Subcutaneous abdominal adipose tissue (tissue), 5 donors: ENCODE measurements around the gene RHOV.

ENCODE experiments used
- H3K27ac ChIP-seq: one replicate; pipeline ENCODE4 v1.7.0; 2013; ENCODE audit warnings: low read depth, mild to moderate bottlenecking, inconsistent platforms, low read length, moderate library complexity
- H3K27me3 ChIP-seq, 5 donors: one replicate each; pipeline ENCODE4 v1.7.0; 2013; ENCODE audit warnings: low read length in 5 of 5, inconsistent platforms in 1 of 5; ENCODE audit not compliant: control insufficient read depth in 5 of 5, insufficient read depth in 4 of 5
- H3K36me3 ChIP-seq, 5 donors: one replicate each; pipeline ENCODE4 v1.7.0; 2013; ENCODE audit warnings: low read length in 5 of 5; ENCODE audit not compliant: control insufficient read depth in 5 of 5, insufficient read depth in 5 of 5
- H3K4me1 ChIP-seq, 5 donors: one replicate each; pipeline ENCODE4 v1.7.0; 2013; ENCODE audit warnings: low read length in 5 of 5, mild to moderate bottlenecking in 3 of 5, moderate library complexity in 1 of 5; ENCODE audit not compliant: control insufficient read depth in 5 of 5, insufficient read depth in 5 of 5
- H3K4me3 ChIP-seq, 5 donors: one replicate each; pipeline ENCODE4 v1.7.0; 2013; ENCODE audit warnings: low read length in 5 of 5, low read depth in 1 of 5
- H3K9ac ChIP-seq, 5 donors: one replicate each; pipeline ENCODE4 v1.7.0; 2013; ENCODE audit warnings: low read length in 5 of 5, mild to moderate bottlenecking in 4 of 5, moderate library complexity in 3 of 5
- H3K9me3 ChIP-seq, 5 donors: one replicate each; pipeline ENCODE4 v1.7.0; 2013; ENCODE audit warnings: low read length in 5 of 5; ENCODE audit not compliant: control insufficient read depth in 5 of 5
- donor health status: healthy.
- donor health status: healthy.
- donor health status: healthy.
- donor health status: healthy.
- donor health status: healthy.

RHOV gene

DNA sequence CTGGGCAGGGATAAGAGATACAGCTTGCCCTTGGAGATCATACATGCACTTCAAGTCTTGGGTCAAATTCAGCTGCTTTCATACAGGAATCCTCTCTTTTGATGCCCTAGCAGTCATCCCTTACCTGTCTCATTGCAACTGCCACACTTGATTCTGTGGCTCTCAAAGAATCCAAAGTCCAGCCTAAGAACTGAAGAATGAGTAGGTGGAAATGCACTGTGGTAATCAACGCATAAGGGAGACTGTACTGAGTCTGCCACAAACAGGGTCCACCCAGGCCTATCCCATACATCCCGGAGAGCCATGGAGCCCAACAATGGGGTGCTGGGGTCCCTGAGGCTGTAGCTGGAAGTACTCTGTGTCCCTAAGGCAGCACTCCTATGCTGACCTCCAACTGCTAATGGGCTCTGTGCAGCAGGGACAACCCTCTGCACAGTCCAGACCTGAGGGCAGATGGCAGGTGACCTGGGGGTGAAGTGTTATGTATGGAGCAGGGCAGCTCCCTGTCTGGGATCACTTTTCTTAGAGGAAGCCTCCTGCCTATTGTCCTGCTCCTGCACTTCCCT is 18.5 kb upstream of the RHOV start:
- peaks cover 8 to 26% (median 21%) of the 10 kb centered on the region in 5 donors for H3K4me1 ChIP-seq
- no peaks in the 10 kb centered on the region for H3K27me3 ChIP-seq
- peaks cover 0 to 9% (median 5%) of the 10 kb centered on the region in 5 donors for H3K36me3 ChIP-seq
- H3K9me3 ChIP-seq: no peaks in the 10 kb centered on the region
- H3K4me3 ChIP-seq: no peak overlapping the region
- H3K27ac ChIP-seq: no peak overlapping the region
- H3K9ac ChIP-seq: no peak overlapping the region

DNA sequence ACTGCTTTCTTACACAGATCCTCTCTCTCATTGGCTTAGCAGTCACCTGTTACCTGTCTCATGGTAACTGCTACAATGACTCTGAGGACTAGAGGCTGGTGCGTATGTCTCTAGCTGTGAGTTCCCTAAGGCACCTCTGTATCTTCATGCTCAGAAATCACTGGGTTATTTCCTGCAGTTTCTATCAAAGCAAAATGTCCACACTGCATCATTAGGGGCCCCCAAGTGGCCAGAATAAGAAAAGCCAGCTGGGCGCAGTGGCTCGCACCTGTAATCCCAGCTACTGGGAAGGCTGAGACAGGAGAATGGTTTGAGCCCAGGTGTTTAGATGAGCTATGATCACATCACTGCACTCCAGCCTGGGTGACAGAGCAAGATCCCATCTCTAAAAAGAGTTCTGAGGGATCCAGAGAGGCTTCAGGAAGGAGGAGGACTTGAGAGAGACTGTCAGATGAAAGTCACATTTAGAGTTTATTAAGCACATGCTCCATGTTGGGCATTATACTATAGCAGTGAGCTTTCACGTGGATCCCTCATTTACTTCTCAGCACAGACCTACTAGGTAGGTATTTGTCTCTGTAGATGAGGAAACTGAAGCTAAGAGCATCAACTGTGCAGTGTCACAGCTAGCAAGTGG is 17.9 kb upstream of the RHOV start:
- Histone ChIP-seq H3K27ac (no peak overlapping the region), H3K4me3 (no peak overlapping the region), H3K27me3 (no peaks in the 10 kb centered on the region), H3K4me1 (peaks cover 8 to 26% (median 21%) of the 10 kb centered on the region in 5 donors), H3K9me3 (no peaks in the 10 kb centered on the region), H3K9ac (no peak overlapping the region), H3K36me3 (peaks cover 0 to 8% (median 4%) of the 10 kb centered on the region in 5 donors)

DNA sequence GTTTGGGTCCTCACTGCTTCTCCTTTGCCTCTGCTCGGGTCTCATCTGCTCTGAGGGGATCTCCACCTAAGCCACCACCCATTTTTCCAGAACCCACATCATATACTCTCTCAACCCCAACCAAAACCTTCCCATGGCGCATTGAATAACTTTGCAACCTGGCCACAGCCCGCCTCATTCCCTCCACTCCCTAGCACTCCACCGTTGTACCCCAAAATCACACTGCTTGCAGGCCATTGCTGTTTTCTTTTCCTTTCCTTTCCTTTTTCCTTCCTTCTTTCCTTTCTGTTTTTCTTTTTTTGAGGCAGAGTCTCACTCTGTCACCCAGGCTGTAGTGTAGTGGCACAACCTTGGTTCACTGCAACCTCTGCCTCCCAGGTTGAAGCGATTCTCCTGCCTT is 17.1 kb upstream of the RHOV start:
- H3K36me3 ChIP-seq: peaks cover 0 to 5% (median 3%) of the 10 kb centered on the region in 5 donors
- H3K4me3 ChIP-seq: no peak overlapping the region
- peaks cover 8 to 25% (median 21%) of the 10 kb centered on the region in 5 donors for H3K4me1 ChIP-seq
- H3K9ac ChIP-seq: no peak overlapping the region
- no peak overlapping the region for H3K27ac ChIP-seq
- no peaks in the 10 kb centered on the region for H3K27me3 ChIP-seq
- no peaks in the 10 kb centered on the region for H3K9me3 ChIP-seq

- Histone ChIP-seq H3K4me1 (peaks cover 2 to 8% (median 6%) of the 10 kb centered on the region in 5 donors), H3K27me3 (no peaks in the 10 kb centered on the region), H3K4me3 (no peak overlapping the region), H3K27ac (no peak overlapping the region), H3K9ac (no peak overlapping the region), H3K9me3 (no peaks in the 10 kb centered on the region), H3K36me3 (no peaks in the 10 kb centered on the region)
Observed at GRCh38 chr15:40889112-40889511, 15.1 kb upstream of the RHOV start.

DNA sequence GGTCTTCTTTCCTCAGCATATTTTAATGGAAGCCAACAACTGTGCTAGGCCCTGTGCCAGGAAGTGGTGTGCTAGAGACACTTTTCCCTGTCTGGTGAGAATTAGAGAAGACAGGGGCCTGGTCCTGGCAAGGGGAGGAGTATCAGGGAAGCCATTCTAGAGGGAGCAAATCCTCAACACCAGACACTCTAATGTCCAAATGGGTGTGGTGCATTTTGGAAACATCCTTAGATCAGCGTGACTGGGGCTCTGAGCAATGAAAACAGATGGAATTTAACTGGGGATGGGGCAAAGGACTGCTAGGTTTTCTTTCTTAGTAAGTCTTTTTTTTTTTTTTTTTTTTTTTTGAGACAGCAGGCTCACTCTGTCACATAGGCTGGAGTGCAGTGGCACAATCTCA is 12.6 kb upstream of the RHOV start:
- no peaks in the 10 kb centered on the region for H3K27me3 ChIP-seq

GRCh38 chr15:40881351-40881750 is 7.3 kb upstream of the RHOV start:
- Histone ChIP-seq H3K4me3 (no peak overlapping the region), H3K9me3 (no peaks in the 10 kb centered on the region), H3K27me3 (no peaks in the 10 kb centered on the region), H3K4me1 (no peaks in the 10 kb centered on the region), H3K36me3 (no peaks in the 10 kb centered on the region), H3K27ac (no peak overlapping the region), H3K9ac (no peak overlapping the region)

More for the DNA sequence above, 12.6 kb upstream of the RHOV start:
- no peaks in the 10 kb centered on the region for H3K36me3 ChIP-seq
- H3K27ac ChIP-seq: no peak overlapping the region
- H3K4me1 ChIP-seq: no peaks in the 10 kb centered on the region
- H3K9me3 ChIP-seq: no peaks in the 10 kb centered on the region
- no peak overlapping the region for H3K4me3 ChIP-seq
- H3K9ac ChIP-seq: no peak overlapping the region

DNA sequence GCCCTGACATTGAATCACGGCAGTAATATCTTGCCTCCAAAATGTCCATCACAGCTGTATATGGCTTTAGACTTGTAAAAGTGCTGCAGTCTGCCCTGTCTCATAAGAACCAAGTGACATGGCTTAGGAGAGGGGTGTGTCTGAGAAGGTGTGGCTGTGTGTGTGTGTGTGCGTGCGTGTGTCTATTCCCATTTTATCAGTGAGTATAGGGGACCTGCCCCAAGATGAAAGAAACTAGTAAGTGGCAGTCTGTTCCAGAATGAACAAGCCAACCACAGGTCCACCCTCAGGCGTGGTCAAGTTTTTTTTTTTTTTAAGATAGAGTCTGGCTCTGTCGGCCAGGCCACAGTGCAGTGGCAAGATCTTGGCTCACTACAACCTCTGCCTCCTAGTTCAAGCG is 5.6 kb upstream of the RHOV start:
- H3K27me3 ChIP-seq: no peaks in the 10 kb centered on the region
- H3K36me3 ChIP-seq: no peaks in the 10 kb centered on the region
- H3K4me3 ChIP-seq: no peak overlapping the region
- H3K9me3 ChIP-seq: no peaks in the 10 kb centered on the region
- no peak overlapping the region for H3K9ac ChIP-seq
- H3K4me1 ChIP-seq: no peaks in the 10 kb centered on the region
- no peak overlapping the region for H3K27ac ChIP-seq

DNA sequence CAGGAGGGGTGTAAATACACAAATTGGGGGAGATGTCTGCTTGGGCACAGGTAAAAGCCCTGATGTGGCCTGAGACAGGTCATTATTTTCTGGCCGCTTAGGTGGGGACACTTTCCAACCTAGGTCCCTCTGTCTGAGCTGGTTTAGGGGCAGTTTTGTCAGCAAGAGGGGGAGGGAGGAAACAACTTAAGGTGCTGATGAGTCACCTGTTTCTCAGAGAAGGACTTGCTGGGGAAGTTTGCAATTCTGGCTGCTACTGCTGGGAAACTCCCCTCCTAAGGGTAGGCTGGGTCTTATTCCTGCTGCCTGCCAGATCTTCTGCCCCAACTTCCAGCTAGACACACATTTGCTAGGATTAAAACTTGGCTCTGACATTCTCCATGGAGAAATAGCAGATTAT is 4.8 kb upstream of the RHOV start:
- H3K4me3 ChIP-seq: no peak overlapping the region
- H3K4me1 ChIP-seq: peaks cover 0 to 6% (median 5%) of the 10 kb centered on the region in 5 donors
- no peaks in the 10 kb centered on the region for H3K36me3 ChIP-seq
- H3K27me3 ChIP-seq: peaks cover 0 to under 1% (median 0%) of the 10 kb centered on the region in 5 donors
- no peak overlapping the region for H3K9ac ChIP-seq
- no peaks in the 10 kb centered on the region for H3K9me3 ChIP-seq
- no peak overlapping the region for H3K27ac ChIP-seq

DNA sequence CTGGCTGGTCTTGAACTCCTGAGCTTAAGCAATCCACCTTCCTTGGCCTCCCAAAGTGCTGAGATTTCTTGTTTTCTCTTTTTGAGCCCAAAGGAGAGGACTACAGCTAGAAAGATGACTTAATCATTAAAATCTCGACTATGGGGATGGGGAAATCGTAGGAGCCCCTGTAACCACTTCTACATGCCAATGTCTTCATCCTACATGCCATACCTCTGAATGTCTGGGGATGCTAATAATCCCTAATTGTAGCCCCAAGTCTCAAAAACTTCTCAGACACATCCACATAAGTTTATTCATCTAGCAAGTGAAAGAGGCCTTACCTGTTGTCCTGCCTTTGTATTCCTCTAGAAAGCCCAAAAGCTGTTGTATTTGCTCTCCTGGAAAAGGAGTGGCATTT is 3.7 kb upstream of the RHOV start:
- H3K27ac ChIP-seq: no peak overlapping the region
- H3K36me3 ChIP-seq: no peaks in the 10 kb centered on the region
- H3K9me3 ChIP-seq: no peaks in the 10 kb centered on the region
- peaks cover 0 to 13% (median 12%) of the 10 kb centered on the region in 5 donors for H3K4me1 ChIP-seq
- peaks cover 4 to 12% (median 9%) of the 10 kb centered on the region in 5 donors for H3K27me3 ChIP-seq
- H3K9ac ChIP-seq: peak overlapping the region in 1 of 5 donors; percentile 39
- H3K4me3 ChIP-seq: no peak overlapping the region

DNA sequence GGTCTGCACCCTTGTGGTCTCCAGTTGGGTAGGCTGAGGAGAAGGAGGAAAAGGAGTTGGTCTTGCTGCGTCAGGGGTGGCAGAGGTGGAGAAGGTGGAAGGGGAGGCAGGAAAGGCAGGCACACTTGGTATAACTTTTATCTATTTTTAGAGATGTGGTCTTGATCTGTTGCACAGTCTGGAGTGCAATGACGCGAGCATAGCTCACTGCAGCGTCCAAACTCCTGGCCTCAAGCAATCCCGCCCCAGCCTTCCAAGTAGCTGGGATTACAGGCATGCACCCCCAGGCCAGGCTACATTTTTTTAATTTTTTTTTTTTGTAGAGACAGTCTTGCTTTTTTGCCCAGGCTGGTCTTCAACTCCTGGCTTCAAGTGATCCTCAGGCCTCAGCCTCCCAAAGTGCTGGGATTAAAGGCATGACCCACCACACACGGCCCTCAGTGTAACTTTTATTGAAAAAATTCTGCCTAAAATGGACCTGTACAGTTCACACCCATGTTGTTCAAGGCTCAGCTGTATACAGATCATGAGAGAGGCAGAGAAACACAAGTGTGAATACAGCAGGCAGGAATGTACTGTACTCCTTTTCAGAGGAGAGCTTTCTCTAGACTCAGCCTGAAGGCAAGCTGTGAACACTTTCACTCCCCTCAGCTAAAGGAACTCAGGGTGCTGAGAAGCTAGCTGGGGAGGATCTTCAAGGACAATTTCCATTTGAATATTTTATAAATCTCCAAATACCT is 2.1 kb upstream of the RHOV start:
- H3K9me3 ChIP-seq: no peaks in the 10 kb centered on the region
- peaks cover 0 to 13% (median 12%) of the 10 kb centered on the region in 5 donors for H3K4me1 ChIP-seq
- no peaks in the 10 kb centered on the region for H3K36me3 ChIP-seq
- no peak overlapping the region for H3K27ac ChIP-seq
- no peak overlapping the region for H3K4me3 ChIP-seq
- H3K9ac ChIP-seq: no peak overlapping the region
- peaks cover 5 to 15% (median 9%) of the 10 kb centered on the region in 5 donors for H3K27me3 ChIP-seq
